ENCODE measurements around the gene KRT82.

Gene KRT82

DNA sequence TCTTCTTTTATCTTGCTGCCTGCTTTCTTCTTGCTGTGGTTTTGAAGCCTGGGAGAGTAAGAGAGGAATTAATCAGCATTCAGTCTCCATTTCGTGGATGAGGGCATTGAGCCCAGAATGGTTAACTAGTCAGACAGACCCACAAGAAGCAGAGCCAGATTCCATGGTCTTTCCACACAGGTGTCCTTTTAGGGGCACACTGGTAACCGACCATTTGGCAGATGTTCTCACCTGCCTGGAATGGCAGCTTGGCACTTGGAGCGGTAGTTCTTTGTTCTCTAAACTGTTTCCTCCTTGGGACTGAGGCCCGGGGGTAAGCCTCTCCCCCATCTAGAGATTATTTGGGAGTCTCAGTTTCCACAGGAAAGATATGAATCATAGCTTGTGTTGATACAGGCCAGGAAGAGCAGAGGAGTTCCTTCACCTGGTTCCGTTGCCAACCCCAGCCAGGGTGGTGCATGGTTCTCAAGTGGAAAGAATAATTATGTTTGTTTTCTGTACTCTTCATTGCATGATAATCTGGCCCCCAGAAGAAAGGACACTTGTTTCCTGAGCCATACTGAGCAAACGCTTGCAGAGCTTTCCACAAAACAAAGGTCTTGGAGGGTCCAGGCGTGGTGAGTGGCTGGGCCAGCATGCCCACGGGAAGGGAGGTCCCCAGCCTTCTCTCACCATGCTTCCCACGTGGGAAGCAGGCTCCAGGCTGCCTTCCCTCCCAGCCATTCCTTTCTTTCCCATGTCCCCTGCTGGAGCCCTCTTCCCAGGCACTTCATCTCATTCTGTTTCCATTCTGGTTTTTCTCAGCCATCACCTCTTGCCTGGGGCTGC lies 30.1 kb upstream of the KRT82 start:
- no peak for DNase-seq (ENCODE audit: low read depth in 2 of 3, low spot score in 2 of 3)

DNA sequence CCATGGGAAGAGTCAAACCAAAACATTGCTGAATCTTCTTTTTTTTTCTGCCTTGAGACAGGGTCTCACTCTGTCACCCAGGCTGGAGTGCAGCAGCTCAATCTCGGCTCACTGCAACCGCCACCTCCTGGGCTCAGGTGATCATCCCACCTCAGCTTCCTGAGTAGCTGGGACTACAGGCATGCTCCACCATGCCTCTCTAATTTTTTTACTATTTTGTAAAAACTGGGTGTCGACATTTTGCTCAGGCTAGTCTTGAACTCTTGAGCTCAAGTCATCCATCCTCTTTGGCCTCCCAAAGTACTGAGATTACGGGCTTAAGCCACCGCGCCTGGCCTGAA lies 29.5 kb upstream of the KRT82 start:
- DNase-seq (ENCODE audit: low read depth in 2 of 3, low spot score in 2 of 3): no peak

DNA sequence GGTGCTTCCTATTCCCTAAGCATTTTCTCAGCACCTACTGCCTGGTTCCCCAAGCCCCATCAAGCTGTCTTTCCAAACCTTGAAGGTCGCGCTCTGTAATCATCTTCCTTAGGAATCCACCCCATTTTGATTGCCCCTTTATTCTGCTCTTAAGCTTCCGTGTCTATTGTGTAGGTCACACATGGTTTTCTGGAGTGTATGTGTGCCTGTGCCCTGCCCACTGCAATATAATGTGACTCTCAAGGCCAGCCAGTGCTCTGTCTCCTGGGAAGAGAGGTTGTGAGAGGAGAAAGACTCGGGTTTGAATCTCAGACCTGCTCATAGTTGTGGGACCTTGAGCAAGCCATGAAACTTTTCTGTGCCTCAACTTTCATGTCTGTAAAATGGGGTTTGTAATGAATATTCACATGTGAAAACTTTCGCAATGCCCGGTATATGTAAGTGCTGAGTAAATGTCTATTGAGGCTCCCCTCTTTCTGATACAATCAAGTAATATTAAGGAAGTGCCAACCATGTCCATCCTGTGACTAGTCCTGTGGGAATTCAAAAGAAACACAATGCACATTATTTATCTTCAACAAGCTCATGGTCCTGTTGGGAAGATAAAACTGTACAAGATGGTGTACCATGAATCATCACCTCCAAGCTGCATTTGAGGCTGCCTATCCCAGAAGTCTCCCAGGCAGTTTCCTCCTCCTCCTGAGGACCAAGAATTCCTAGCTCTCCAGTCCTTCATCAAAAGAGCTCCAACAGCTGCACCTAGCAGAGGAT lies 28.8 kb upstream of the KRT82 start:
- DNase-seq (ENCODE audit: low read depth in 2 of 3, low spot score in 2 of 3): no peak

DNA sequence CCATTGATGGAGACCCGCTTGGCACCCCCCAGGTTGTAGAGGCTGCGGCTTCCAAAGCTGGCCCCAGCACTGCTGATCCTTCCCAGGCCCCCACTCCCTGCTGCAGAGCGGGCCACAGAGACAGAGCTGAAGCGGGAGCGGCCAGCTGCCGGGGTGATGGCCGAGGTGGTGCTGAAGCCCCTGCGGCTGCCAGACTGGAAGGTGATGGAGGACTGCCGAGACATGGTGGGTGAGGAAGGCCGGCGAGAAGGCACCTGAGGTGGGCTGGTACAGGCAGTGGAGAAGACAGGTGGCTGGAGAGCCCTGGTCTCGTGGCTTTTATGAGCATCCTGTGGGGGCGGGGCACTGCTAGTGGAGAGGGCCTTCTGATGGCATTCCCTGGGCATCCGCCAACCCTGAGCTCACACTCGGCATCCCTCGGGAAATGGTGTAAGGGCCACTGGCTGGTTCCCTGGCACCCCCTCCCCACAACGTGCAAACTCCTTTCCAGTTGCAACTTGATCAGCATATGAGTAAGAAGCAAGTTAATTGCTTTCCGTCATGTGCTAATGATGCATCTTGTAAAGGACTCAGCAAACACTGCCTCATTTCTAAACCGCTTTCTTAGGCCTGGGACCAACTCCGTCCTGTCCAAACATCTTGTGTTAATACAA lies 28.1 kb upstream of the KRT82 start, which contains the start of gene KRT75:
TSS of gene KRT75 (minus strand) at position 291 of the 653 bp plus-strand sequence. CDS start at position 224, 67 bp downstream.
- DNase-seq (ENCODE audit: low read depth in 2 of 3, low spot score in 2 of 3): no peak

DNA sequence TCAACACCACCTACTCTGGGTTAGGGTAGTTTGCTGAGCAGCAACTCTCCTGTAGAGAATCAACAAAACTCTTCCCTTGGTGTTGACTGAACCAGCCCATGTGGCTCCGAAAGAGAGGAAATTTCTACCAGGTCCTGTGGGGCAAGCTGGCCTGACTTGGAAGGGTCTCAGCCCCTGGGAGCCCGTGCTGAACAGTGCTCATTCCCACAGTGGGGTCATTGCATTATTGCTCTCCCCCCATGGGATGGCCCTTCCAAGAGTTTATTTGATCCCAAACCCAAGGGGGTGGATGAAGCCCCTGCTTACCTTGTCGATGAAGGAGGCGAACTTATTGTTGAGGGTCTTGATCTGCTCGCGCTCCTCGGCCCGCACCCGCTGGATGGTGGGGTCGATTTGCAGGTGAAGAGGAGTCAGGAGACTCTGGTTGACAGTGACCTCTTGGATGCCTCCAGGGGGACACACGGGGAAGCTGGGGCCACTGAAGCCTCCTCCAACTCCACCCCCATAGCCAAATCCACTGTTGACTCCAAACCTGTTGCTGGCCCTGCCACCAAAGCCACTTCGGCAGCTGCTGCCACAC lies 27.5 kb upstream of the KRT82 start:
- DNase-seq (ENCODE audit: low read depth in 2 of 3, low spot score in 2 of 3): no peak

DNA sequence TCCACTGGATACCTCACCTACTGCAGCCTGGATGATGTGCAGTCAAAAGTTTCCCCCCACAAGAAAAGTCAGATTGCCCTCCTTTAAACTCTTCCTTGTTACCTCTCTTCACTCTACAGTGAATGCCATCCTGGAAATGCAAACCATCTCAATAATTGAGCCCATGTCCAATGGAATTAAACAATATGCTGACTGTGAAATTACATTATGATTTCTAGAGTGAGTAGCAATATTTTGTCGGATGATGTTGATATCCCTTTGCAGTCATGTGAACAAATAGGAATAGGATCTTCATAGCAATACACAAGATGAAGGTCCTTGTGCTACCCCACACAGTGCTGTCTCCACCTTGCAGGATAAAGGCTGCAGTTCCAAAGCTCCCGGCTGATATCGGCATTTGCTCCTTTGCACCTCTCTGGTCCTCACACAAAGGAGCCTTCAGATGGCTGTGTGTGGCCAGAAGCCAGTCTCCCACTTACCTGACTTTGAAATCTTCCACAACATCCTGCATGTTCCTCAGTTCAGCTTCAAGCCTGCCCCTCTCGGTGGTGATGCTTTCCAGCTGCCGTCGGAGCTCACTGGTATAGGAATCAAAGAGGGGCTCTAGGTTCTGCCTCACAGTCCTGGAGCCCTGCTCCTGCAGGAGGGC lies 26.5 kb upstream of the KRT82 start:
- DNase-seq (ENCODE audit: low read depth in 2 of 3, low spot score in 2 of 3): no peak

DNA sequence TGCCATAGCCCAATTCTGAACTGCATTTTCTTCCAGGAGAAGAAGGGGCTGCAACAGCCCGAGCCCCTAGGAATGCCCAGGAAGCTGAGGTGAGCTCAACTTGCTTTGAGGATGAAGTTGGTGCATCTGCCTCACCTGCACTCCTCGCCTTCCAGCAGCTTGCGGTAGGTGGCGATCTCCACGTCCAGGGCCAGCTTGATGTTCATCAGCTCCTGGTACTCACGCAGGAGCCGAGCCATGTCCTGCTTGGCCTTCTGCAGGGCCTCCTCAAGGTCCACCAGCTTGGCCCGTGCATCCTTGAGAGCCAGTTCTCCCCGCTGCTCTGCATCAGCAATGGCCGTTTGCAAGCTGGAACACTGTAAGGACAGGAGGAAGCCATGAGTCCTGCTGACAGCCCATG lies 22.0 kb upstream of the KRT82 start:
- no peak for DNase-seq (ENCODE audit: low read depth in 2 of 3, low spot score in 2 of 3)

DNA sequence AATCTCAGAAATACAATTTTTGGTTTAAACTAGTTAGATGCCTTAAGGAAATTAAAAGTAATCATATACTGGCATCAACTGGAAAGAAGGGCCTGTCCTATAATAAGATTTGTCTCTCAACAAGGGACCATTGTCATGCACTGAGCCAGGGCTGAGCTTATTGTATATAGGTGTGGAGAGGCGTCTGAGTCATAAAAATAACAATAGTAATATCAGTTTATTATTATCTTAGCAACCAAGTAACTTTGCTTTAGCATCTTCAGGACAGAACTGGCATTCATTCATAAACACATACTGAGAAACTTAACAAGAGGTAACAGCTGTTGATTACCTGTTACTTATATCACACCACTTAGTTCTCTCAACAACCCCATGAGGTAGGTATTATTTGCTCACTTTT lies 20.9 kb upstream of the KRT82 start:
- DNase-seq (ENCODE audit: low read depth in 2 of 3, low spot score in 2 of 3): no peak

DNA sequence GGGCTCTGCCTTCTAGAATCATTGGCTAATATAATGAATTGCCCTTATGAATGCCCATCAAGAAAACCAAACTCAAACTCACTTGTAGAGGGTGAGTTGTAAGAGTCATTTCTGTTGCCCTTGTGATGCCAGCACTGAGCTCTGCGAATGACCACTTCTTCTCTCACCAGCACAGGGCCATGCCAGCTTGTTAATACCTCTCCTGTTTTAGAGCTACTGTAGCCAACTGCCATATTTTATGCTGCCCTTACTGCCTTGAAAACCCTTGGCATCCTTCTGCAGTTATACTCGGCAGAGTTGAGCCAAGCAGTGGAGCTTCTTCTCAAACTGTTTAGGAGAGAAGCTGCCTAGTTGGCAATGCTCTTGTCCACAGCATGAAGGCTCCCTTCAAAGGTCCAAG lies 19.9 kb upstream of the KRT82 start:
- no peak for DNase-seq (ENCODE audit: low read depth in 2 of 3, low spot score in 2 of 3)

DNA sequence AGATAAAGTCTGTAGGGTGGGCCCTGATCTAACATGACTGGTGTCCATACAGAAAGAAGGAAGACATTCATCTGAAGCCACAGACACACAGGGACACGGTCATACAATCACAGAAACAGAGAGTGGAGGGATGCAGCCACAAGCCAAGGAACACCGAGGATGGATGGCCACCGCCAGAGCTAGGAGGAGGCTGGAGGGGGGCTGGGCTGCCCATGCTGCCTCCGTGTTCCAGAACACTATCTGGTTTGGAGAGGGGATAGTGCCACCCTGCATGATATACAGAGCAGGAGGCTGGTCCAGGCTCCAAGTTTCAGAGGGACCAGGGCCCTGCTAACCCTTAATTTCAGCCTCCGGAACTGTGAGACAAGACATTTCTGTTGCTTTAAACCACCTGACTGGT lies 19.3 kb upstream of the KRT82 start:
- DNase-seq (ENCODE audit: low read depth in 2 of 3, low spot score in 2 of 3): no peak

DNA sequence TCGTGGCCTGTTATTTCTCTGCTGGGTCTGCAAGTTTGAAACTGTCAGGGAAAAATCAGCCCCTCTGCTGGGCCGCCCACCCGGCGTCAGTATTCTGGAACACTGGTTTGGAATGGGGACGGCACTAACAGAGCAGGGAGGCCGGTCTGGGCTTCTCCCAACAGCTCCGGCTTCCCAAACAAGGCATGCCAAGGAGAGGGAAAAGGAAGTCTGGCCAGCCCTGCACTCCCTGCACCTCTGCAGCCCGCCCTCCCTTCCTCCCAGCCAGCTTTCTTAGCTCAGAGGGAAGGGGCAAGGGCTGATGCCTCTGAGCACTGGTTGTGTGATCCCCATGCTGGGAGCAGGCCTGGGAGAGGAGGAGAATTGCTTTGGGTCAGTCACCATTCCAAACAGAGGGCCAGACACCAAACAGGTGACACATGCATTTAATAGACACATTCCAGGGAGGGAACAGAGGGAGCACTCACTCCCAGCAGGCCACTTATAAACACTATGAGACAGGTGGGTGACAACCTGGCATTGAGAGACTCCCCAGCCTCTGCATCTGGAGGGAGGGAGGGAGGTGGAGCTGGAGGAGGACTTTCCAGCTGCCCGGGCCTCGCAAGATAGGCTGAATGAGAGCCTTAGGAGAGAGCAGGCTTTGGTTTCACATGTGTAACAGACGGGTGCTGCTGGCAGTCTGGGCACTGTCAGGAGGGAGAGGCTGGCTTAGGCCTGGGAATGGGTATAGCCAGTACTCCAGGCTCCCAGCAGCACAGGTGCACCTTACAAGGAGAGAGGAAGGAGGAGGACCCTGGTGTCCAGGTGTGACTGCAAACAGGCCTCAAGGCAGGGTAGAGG lies 17.7 kb upstream of the KRT82 start:
- no peak for DNase-seq (ENCODE audit: low read depth in 2 of 3, low spot score in 2 of 3)

DNA sequence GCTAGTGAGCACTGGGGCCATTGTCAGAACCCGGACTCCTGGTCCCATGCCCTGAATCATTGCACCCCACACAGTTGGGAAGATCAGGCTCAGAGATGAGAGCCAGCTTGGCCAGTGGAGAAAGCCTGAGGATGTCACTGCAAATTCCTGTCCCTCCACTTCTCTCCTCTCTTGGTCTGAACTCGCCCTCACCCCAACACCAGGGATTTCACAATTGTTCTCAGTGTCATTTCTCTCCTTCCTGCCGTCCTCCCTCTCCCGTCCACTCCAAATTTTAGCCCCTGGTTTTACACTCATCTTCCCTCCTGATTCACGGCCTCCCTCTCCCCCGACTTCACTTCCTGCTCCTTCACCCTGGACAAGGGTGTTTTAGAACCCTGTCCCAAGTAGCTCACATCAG lies 16.9 kb upstream of the KRT82 start:
- no peak for DNase-seq (ENCODE audit: low read depth in 2 of 3, low spot score in 2 of 3)

DNA sequence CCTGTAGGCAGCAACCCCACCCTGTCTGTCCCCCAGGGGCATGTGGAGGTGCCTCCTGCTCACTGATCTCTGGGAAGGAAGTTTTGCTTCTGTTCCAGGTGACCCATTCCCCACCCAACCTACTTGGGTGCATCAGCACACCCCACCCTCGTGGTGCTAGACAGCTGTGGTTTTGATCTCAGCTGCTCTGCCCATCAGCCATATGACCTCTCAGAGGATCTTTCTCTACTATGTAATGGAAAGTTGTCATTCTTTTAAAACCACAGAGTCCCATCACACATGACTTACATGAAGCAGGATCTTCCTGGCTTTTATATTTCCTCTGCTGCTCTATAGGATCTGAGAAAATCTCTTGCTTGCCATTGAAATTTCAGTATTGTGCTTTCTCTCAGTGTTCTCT lies 13.5 kb upstream of the KRT82 start:
- no peak for DNase-seq (ENCODE audit: low read depth in 2 of 3, low spot score in 2 of 3)

DNA sequence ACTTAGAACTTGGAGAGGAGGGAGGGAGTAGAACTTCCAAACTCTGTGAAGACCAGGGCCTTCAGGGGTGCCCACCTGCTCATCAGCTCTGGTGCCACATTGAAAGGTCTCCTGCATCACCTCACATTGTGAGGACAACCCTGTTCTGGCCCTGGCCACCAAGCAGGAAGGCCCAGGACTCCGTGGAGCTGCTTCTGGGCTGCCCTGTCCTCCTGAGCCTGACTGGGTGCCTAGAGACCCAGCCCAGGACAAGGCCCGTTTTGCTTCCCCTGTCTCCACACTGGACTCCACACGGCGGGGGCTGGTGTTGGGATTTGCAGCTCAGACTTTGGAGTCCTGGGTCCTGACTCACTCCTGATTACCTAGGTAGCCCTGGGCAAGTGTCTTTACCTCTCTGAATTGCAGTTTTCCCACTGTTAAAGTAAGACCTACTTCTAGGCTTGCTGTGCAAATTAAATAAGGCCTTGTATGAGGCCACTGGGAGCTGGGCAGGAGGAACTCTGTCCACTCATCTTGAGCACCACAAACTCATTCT lies 12.5 kb upstream of the KRT82 start:
- DNase-seq (ENCODE audit: low read depth in 2 of 3, low spot score in 2 of 3): no peak

DNA sequence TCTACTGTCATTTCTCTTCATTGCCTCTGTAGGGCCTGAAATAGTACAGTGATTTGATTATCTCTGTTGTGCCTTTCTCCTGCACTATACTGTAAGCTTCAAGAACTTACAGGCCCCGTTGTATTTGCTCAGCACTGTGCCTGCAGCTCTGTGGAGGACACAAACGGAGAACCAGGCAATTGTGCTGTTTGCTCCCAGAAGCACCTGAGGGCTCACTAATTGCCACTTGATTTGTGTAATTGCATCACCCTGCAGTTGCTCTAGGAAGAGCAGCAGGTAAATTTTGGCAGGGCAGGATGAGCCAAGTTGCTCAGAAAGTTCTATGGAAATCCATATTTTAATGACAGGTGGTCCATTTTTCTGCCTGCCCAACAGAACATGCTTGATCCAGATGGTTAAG lies 11.6 kb upstream of the KRT82 start:
- no peak for DNase-seq (ENCODE audit: low read depth in 2 of 3, low spot score in 2 of 3)

DNA sequence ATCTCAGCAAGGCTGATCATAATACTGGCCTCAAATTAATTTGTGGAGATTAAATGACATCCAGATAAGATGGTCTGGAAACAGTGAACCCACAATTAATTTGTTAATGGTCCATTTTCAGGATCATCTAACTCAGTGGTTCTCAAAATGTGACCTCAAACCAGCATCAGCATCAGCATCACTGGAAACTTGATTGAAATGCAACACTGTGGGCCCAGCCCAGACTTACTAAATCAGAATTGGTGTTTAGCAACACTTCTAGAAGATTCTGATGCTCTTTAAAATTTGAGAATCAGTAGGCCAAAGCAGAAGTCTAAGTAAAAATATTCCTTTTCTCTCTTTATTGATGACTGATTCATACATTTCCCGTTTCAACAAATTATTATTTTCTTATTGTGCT lies 10.7 kb upstream of the KRT82 start:
- DNase-seq (ENCODE audit: low read depth in 2 of 3, low spot score in 2 of 3): no peak

DNA sequence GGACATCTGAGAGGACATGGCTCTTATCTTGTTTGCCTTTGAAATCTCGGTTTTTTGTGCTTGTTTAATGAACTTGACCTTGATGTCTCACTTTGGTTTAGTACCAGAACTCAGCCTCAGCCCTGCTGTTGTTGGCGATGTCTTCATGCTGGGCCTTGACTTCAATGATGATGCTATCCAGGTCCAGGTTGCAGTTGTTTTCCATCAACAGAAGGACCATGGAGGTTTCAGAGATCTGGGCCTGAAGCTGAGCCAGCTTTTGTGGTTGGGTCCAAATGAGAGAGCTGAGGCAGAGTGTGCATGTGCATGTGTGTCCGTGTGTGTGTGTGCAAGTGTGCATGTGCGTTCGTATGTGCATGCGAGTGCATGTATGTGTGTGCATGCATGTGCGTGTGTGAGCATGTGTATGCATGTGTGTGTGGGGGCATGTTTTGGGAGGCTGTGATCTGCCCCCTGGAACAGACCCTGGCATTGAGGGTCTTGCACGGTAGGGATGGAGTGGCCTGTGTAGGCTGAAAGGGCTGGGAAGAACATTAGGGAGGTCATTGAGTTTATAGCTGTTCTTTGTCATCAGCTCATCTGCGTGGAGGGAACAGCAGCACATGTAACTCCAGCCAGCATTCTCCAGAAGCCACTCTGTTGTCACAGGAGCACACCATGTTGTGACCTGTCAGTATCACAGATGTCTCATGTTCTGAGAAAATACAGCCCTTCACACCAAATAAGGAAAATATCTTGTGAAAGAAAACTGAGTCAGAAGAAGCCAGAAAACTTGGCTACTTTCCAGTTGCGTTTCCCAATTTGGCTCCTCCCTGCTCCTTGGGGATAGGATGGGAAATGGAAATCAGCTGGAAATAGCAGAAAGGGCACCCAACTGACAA lies 10.0 kb upstream of the KRT82 start:
- no peak for DNase-seq (ENCODE audit: low read depth in 2 of 3, low spot score in 2 of 3)

DNA sequence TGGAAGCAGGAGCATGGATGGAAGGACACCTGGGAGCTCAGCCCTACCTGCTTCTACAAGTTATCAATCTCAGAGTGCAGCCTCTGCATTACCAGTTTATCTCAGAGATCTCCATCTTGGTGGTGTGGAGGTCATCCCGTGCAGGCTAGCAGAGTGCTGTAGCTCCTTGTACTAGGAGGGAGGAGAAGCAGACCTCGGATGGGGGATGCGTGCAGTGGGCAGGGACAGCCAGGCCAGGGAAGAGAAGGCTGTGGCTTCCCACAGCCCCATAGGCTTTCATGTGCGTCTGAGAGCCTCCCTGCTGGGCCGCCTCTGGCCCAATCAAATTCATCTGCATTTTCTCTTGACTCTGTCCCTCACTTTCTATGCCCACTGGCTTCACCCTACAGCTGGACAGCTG lies 8.8 kb upstream of the KRT82 start:
- DNase-seq (ENCODE audit: low read depth in 2 of 3, low spot score in 2 of 3): no peak

DNA sequence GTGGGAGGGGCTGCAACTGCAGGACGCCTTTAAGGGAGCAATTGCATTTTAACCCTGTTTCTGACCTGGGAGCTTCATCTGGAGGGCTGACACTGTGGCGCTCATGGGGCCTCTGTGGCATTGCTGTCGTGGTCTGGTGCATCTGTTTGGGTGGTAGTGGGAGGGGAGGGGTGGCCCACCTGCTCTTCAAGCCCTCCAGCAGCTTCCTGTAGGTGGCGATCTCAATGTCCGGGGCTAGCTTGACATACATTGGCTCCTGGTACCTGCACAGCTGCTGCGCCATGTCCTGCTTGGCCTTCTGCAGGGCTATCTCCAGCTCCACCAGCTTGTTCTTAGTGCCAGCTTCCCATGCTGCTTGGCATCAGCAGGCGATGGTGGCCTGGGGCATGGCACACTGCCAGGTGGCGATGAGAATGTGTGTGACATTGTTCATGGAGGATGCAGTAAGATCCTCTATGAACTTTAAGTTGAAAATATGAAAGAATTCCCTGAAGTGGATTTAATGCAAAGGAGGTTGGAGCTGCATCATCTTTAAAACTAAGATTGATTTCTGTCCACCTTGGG lies 7.7 kb upstream of the KRT82 start:
- DNase-seq (ENCODE audit: low read depth in 2 of 3, low spot score in 2 of 3): no peak
